ENCODE data around the gene RRP1B. TPM values are rescaled to one million over a fixed set of nuclear protein-coding genes. Genes with fewer than 3 reads are reported as not detected.

RRP1B gene
- polyA plus RNA-seq, 3 donors = 3.3 to 6.1 (median 4.5) TPM

GRCh38 chr21:43728154-43728466 is 68.8 kb downstream of the RRP1B start:
- no peaks in the 10 kb centered on the region for H3K27me3 ChIP-seq (ENCODE audit: control insufficient read depth in 2 of 2, insufficient read depth in 2 of 2, low read length in 2 of 2)
- intact Hi-C loops (cut with micrococcal nuclease) = loop anchor here (1.0 to 5.0 kb wide), 3 partner anchors 9 to 59 kb away; partner anchors contain the start of genes CSTB (in 1 of the 2), PDXK (in 1 of the 2) and RRP1 (in 1 of the 2)
- H3K9ac ChIP-seq (ENCODE audit: insufficient read depth, low read length, poor library complexity, severe bottlenecking) = peak overlapping the region; percentile 66
- H3K9me3 Mint-ChIP-seq = no peaks in the 10 kb centered on the region
- no peak for TF ChIP-seq CTCF (IDR thresholded peaks at IDR 0.05)
- WGBS (ENCODE audit: insufficient coverage) = 82% methylated on average over 1 of the region's 7 CpGs
- peaks cover 0 to 6% (median 0%) of the 10 kb centered on the region in 3 donors for H3K27me3 Mint-ChIP-seq (ENCODE audit: low read depth in 3 of 3)
- no peaks in the 10 kb centered on the region for H3K9me3 ChIP-seq (replicated peaks in 1 of 2; ENCODE audit: control insufficient read depth in 1 of 2, insufficient read depth in 1 of 2, low read length in 2 of 2)
- peaks cover 98% of the 10 kb centered on the region for H4K20me1 ChIP-seq (ENCODE audit: insufficient read depth, low read length)
- H3K27ac ChIP-seq (ENCODE audit: low read depth in 1 of 2, low read length in 2 of 2) = peak overlapping the region; percentile 68 to 89
- H3K4me1 ChIP-seq (ENCODE audit: control insufficient read depth in 1 of 2, insufficient read depth in 2 of 2, low read length in 2 of 2) = peaks cover 75 to 82% of the 10 kb centered on the region in 2 donors
- H3K36me3 ChIP-seq (replicated peaks in 1 of 2; ENCODE audit: control insufficient read depth in 1 of 2, insufficient read depth in 2 of 2, low read length in 2 of 2) = peaks cover 17 to 29% of the 10 kb centered on the region in 2 donors
- H2AFZ ChIP-seq (ENCODE audit: insufficient read depth, low read depth, low read length, poor library complexity, severe bottlenecking) = peak overlapping the region; percentile 53
- H3K4me3 Mint-ChIP-seq = peak overlapping the region; percentile 82 to 93
- H3K79me2 ChIP-seq (ENCODE audit: insufficient read depth, low read length) = peaks cover 92% of the 10 kb centered on the region
- peak overlapping the region; percentile 93 for H3K4me2 ChIP-seq (replicated peaks; ENCODE audit: extremely low read depth, low read length, poor library complexity, severe bottlenecking)
- peak overlapping the region; percentile 94 to 98 (median 97) for H3K27ac Mint-ChIP-seq
- peaks cover 26 to 47% of the 10 kb centered on the region in 2 donors for H3K36me3 Mint-ChIP-seq
- H3K4me1 Mint-ChIP-seq = peaks cover 80% of the 10 kb centered on the region
- H3K4me3 ChIP-seq (replicated peaks in 1 of 3; ENCODE audit: low read depth in 2 of 3, low read length in 3 of 3) = peak overlapping the region; percentile 16 to 76 (median 47)
- no peak for DNase-seq

DNA sequence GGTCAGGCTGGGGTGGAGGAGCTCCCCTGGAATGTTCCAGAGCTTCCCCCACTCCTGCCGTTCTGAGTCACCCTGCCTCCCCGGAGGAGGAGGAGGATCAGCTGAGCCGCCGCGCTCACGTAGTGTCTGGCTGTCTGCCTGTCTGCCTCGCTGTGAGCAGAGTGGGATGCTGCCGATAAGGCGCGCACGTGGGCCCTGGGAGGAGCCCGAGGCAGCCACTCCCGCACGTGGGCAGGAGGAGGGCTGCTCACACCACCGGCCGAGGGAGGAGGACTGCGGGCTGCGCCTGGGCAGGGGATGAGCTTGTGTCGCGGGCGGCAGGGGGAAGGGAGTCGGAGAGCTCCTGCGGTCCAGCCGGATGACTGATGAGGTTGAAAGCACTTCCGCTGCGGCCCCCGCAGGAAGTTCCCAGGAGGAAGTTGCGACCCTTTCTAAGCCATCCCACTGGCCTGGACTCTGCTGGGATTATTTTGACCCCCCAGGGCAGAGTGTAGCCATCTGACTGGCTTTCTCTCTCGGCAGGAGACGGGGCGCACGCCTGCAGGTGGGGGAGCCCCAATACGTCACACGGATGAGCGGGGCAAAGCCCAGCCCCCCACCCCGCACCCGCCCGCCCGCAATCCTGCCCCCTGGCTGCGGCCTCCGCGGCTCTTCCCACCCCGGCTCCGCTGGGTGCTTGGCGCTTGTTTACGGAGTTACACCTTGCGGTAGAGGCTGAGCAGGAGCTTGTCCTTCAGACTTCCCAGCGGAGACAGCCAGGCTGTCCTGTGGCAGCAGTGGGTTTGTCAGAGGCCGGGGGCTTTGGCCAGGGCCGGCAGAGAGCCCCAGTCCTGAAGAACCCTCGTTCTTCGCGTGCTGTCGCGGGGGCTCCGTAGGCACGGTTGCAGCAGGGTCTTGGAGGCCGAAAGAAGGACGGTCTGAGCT is 69.4 kb downstream of the RRP1B start:
- Mint-ChIP-seq H3K9me3 (peaks cover 0 to 2% (median 0%) of the 10 kb centered on the region in 7 donors), H3K27me3 (ENCODE audit: low read depth in 3 of 3) (peaks cover 0 to 6% (median 0%) of the 10 kb centered on the region in 3 donors), H3K27ac (peak overlapping the region; percentile 94 to 98 (median 97)), H3K4me1 (peaks cover 80% of the 10 kb centered on the region), H3K36me3 (peaks cover 23 to 47% of the 10 kb centered on the region in 2 donors), H3K4me3 (peak overlapping the region; percentile 82 to 93)
- H3K79me2 ChIP-seq (ENCODE audit: insufficient read depth, low read length) = peaks cover 92% of the 10 kb centered on the region
- intact Hi-C loops (cut with micrococcal nuclease) = loop anchor here (1.0 to 5.0 kb wide), 3 partner anchors 9 to 59 kb away; partner anchors contain the start of genes CSTB (in 1 of the 2), PDXK (in 1 of the 2) and RRP1 (in 1 of the 2)
- peak overlapping the region; percentile 53 for H2AFZ ChIP-seq (ENCODE audit: insufficient read depth, low read depth, low read length, poor library complexity, severe bottlenecking)
- H3K27ac ChIP-seq (ENCODE audit: low read depth in 1 of 2, low read length in 2 of 2) = peak overlapping the region; percentile 68 to 89
- peak overlapping the region; percentile 16 to 76 (median 47) for H3K4me3 ChIP-seq (replicated peaks in 1 of 3; ENCODE audit: low read depth in 2 of 3, low read length in 3 of 3)
- no peaks in the 10 kb centered on the region for H3K27me3 ChIP-seq (ENCODE audit: control insufficient read depth in 2 of 2, insufficient read depth in 2 of 2, low read length in 2 of 2)
- TF ChIP-seq CTCF (IDR thresholded peaks at IDR 0.05) = no peak
- peaks cover 69 to 82% of the 10 kb centered on the region in 2 donors for H3K4me1 ChIP-seq (ENCODE audit: control insufficient read depth in 1 of 2, insufficient read depth in 2 of 2, low read length in 2 of 2)
- DNase-seq = peak; percentile 84 to 97 (median 89)
- H4K20me1 ChIP-seq (ENCODE audit: insufficient read depth, low read length) = peaks cover 98% of the 10 kb centered on the region
- 10% methylated on average over 47 of the region's 59 CpGs for WGBS (ENCODE audit: insufficient coverage)
- peaks cover 18 to 27% of the 10 kb centered on the region in 2 donors for H3K36me3 ChIP-seq (replicated peaks in 1 of 2; ENCODE audit: control insufficient read depth in 1 of 2, insufficient read depth in 2 of 2, low read length in 2 of 2)
- H3K4me2 ChIP-seq (replicated peaks; ENCODE audit: extremely low read depth, low read length, poor library complexity, severe bottlenecking) = peak overlapping the region; percentile 93
- no peaks in the 10 kb centered on the region for H3K9me3 ChIP-seq (replicated peaks in 1 of 2; ENCODE audit: control insufficient read depth in 1 of 2, insufficient read depth in 1 of 2, low read length in 2 of 2)
- H3K9ac ChIP-seq (ENCODE audit: insufficient read depth, low read length, poor library complexity, severe bottlenecking) = peak overlapping the region; percentile 66

All from CD14-positive monocyte (primary cell).